IMR-90 (cell line): ENCODE results near the gene MLH3. TPM values are rescaled to one million over a fixed set of nuclear protein-coding genes. Genes with fewer than 3 reads are reported as not detected.

Experiments used
- ATAC-seq: fragments of 200-7000 bp; cut with Tn5 transposase; 2 replicates; pipeline ENCODE4 v1.9.1; 2020; ENCODE audit warnings: low read depth, mild to moderate bottlenecking, moderate library complexity
- BruUV-seq: library from RNA; stranded (reverse); fragments of 400-500 nt; replicated peaks from 2 replicates; lab custom pipeline; 2021; lab: Mats Ljungman, UMichigan
- CTCF ChIA-PET: fragments of 300-600 bp; formaldehyde crosslinking; extraction: SDS; loops from one replicate; lab custom pipeline; 2021; ENCODE audit warnings: antibody characterized with exemption; lab: Yijun Ruan, JAX
- POLR2A ChIA-PET: fragments of 300-600 bp; sonication (Branson Sonifier 250); formaldehyde crosslinking; loops from one replicate; lab custom pipeline; 2022; ENCODE audit warnings: antibody characterized with exemption; ENCODE audit not compliant: unreplicated experiment; lab: Charles Lee
- DNase-seq: peaks from one replicate; pipeline ENCODE4 v3.0.0; 2013
- H2AFZ ChIP-seq: replicated peaks from 2 replicates; pipeline ENCODE3; 2013; ENCODE audit warnings: low read length, mild to moderate bottlenecking; ENCODE audit not compliant: poor library complexity
- H2AK5ac ChIP-seq: 2 replicates; pipeline ENCODE4 v1.6.1; 2013; ENCODE audit warnings: low read depth, low read length, inconsistent platforms
- H2AK9ac ChIP-seq: replicated peaks from 2 replicates; pipeline ENCODE3; 2013; ENCODE audit warnings: mild to moderate bottlenecking, low read depth, low read length, moderate library complexity; ENCODE audit not compliant: poor library complexity
- H2BK120ac ChIP-seq: 2 replicates; pipeline ENCODE4 v1.6.1; 2013; ENCODE audit warnings: low read depth, low read length, inconsistent platforms
- H2BK15ac ChIP-seq: 3 replicates; pipeline ENCODE4 v1.6.1; 2013; ENCODE audit warnings: low read depth, low read length, inconsistent platforms
- H2BK20ac ChIP-seq: 2 replicates; pipeline ENCODE4 v1.6.1; 2013; ENCODE audit warnings: low read depth, mild to moderate bottlenecking, inconsistent platforms, low read length, moderate library complexity
- H2BK5ac ChIP-seq: 2 replicates; pipeline ENCODE4 v1.6.1; 2013; ENCODE audit warnings: mild to moderate bottlenecking, low read depth, low read length, inconsistent platforms; ENCODE audit not compliant: poor library complexity, severe bottlenecking
- H3K14ac ChIP-seq: replicated peaks from 2 replicates; pipeline ENCODE4 v1.6.1; 2013; ENCODE audit warnings: low read depth, low read length, inconsistent platforms
- H3K18ac ChIP-seq: 2 replicates; pipeline ENCODE4 v1.6.1; 2013; ENCODE audit warnings: low read depth, low read length, control low read depth
- H3K23ac ChIP-seq: 2 replicates; pipeline ENCODE4 v1.6.1; 2013; ENCODE audit warnings: low read depth, low read length, inconsistent platforms
- H3K27ac ChIP-seq: 2 replicates; pipeline ENCODE4 v1.5.1; 2013; ENCODE audit warnings: mild to moderate bottlenecking, control low read depth, low read length; ENCODE audit not compliant: insufficient read depth
- H3K27me3 ChIP-seq: 2 replicates; pipeline ENCODE4 v1.6.1; 2013; ENCODE audit warnings: low read length; ENCODE audit not compliant: control insufficient read depth, insufficient read depth
- H3K36me3 ChIP-seq: 2 replicates; pipeline ENCODE4 v1.6.1; 2013; ENCODE audit warnings: low read length, mixed read lengths; ENCODE audit not compliant: control insufficient read depth, insufficient read depth
- H3K4ac ChIP-seq: 2 replicates; pipeline ENCODE4 v1.6.1; 2013; ENCODE audit warnings: low read depth, low read length, inconsistent platforms
- H3K4me1 ChIP-seq: 2 replicates; pipeline ENCODE4 v1.6.1; 2013; ENCODE audit warnings: low read length, mixed read lengths; ENCODE audit not compliant: control insufficient read depth, insufficient read depth
- H3K4me2 ChIP-seq: 2 replicates; pipeline ENCODE4 v1.6.1; 2013; ENCODE audit warnings: low read depth, mild to moderate bottlenecking, control low read depth, low read length, moderate library complexity
- H3K4me3 ChIP-seq: 2 replicates; pipeline ENCODE4 v1.5.1; 2013; ENCODE audit warnings: low read depth, mild to moderate bottlenecking, control low read depth, low read length, moderate library complexity; ENCODE audit not compliant: insufficient read depth
- H3K56ac ChIP-seq: 2 replicates; pipeline ENCODE4 v1.6.1; 2013; ENCODE audit warnings: low read length, inconsistent platforms; ENCODE audit not compliant: insufficient read depth; ENCODE audit errors: extremely low read depth
- H3K79me1 ChIP-seq, 2 experiments: 2 replicates each; pipeline ENCODE4 v1.6.1; 2013; ENCODE audit warnings: low read length in 2 of 2, inconsistent platforms in 1 of 2, low read depth in 1 of 2
- H3K9ac ChIP-seq: 2 replicates; pipeline ENCODE4 v1.6.1; 2013; ENCODE audit warnings: low read depth, low read length, control low read depth
- H3K9me1 ChIP-seq: 2 replicates; pipeline ENCODE4 v1.6.1; 2013; ENCODE audit warnings: low read length, inconsistent platforms; ENCODE audit not compliant: insufficient read depth
- H3K9me3 ChIP-seq: 2 replicates; pipeline ENCODE4 v1.6.1; 2013; ENCODE audit warnings: low read length; ENCODE audit not compliant: control insufficient read depth, insufficient read depth
- H4K20me1 ChIP-seq: 2 replicates; pipeline ENCODE4 v1.6.1; 2013; ENCODE audit warnings: low read length, inconsistent platforms; ENCODE audit not compliant: insufficient read depth
- H4K5ac ChIP-seq: 2 replicates; pipeline ENCODE4 v1.6.1; 2013; ENCODE audit warnings: mild to moderate bottlenecking, low read depth, low read length, control low read depth
- H4K8ac ChIP-seq, 2 experiments: 2 replicates each; pipeline ENCODE4 v1.6.1; 2013; ENCODE audit warnings: low read depth in 2 of 2, low read length in 2 of 2, control low read depth in 1 of 2, inconsistent platforms in 1 of 2
- H4K91ac ChIP-seq: 2 replicates; pipeline ENCODE4 v1.6.1; 2013; ENCODE audit warnings: low read depth, low read length, inconsistent platforms; ENCODE audit not compliant: insufficient read depth
- CEBPB ChIP-seq: IDR thresholded peaks from 2 replicates; pipeline ENCODE4 v1.6.1; 2012; ENCODE audit warnings: low read depth, low read length, improper control_type of control experiment
- SMC3 ChIP-seq: fragments of 150-350 bp; IDR thresholded peaks from 2 replicates; pipeline ENCODE4 v1.6.1; 2016; ENCODE audit warnings: low read depth, mild to moderate bottlenecking, antibody characterized with exemption, low read length, moderate library complexity
- WGBS, 2 experiments: methylation state at CpG; one replicate each; pipeline versions ENCODE4 v1.1.5 to v1.1.7; 2013; ENCODE audit warnings: missing lambda C conversion rate in 2 of 2; ENCODE audit not compliant: insufficient read length in 1 of 2; ENCODE audit errors: extremely low coverage in 2 of 2; 5-methylcytosine and 5-hydroxymethylcytosine counted together
- dilution Hi-C: fragments of 300-500 bp; cut with HindIII; formaldehyde crosslinking; loops from one replicate; pipeline ENCODE4 v1.14.3; 2018; ENCODE audit warnings: low sequenced_read_pairs; ENCODE audit not compliant: unreplicated experiment
- in situ Hi-C: fragments of 300-500 bp; cut with MboI; formaldehyde crosslinking; loops from 3 replicates; pipeline ENCODE4 v1.14.3; 2019; ENCODE audit warnings: low sequenced_read_pairs, inconsistent platforms, mixed read lengths
- intact Hi-C: fragments of 100-400 bp; cut with micrococcal nuclease; formaldehyde crosslinking; loops from 2 replicates; pipeline ENCODE4 v1.10.0; 2022
- polyA plus RNA-seq, 3 experiments: library from polyadenylated mRNA; depleted of rRNA; stranded (reverse); fragments of >200 nt; gene quantifications; 2 replicates each; pipeline ENCODE4 v1.2.3, GENCODE V29; 2012; ENCODE audit warnings: low replicate concordance in 1 of 3
- total RNA-seq: library from RNA; depleted of rRNA; stranded (reverse); fragments of >200 nt; gene quantifications from 2 replicates; pipeline ENCODE4 v1.2.3, GENCODE V29; 2012

Gene MLH3
- total and polyA plus RNA-seq, 2 of the 4 experiments (the other 2 are of a cell fraction), result 5.6 to 14.7 TPM

DNA sequence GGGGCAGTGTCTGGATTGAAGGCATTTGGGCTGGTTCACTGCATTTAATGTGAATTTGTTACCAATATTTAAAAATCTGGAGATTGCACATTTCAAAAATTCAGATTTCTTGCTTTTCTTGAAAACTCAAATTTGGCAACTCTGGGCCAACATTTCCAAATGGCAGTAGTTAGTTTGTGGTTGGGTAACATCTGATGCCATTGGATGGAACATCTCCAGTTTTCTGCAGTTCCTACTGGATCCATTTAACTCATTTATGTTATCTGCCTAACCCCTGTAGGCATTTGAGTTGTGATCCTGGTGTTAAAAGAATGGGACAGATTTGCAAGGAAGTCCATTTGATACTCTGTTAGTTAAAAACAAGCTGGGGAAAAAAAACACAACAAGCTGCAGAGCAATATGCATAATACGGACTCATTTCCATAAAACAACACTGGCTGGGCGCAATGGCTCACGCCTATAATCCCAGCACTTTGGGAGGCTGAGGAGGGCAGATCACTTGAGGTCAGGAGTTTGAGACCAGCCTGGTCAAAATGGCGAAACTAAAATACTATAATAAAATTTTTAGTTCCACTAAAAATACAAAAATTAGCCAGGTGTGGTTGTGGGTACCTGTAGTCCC lies 40.7 kb downstream of the MLH3 start:
- CTCF ChIA-PET, result no interaction called here
- DNase-seq, result no peak
- peak overlapping the region; percentile 69 for H2BK5ac ChIP-seq
- H3K18ac ChIP-seq, result no peak overlapping the region
- intact Hi-C loops (no loop called here), in situ Hi-C loops (no loop called here), dilution Hi-C loops (no loop called here)
- H3K4ac ChIP-seq, result no peak overlapping the region
- no TSS peak for BruUV-seq
- no peak overlapping the region for H3K9ac ChIP-seq
- H3K27ac ChIP-seq, result no peak overlapping the region
- POLR2A ChIA-PET, result no interaction called here
- ATAC-seq, result no peak
- no peak overlapping the region for H3K56ac ChIP-seq
- no CpG with 5 or more reads among the region's 4 CpGs for WGBS, 2 experiments
- no peak overlapping the region for H2BK20ac ChIP-seq
- TF ChIP-seq CEBPB (0 out of 2 replicates have a peak, but pooled peaks have one; percentile 4), SMC3 (no peak)
- no peak overlapping the region for H2AK5ac ChIP-seq
- peaks cover 6% of the 10 kb centered on the region for H3K9me1 ChIP-seq
- no peaks in the 10 kb centered on the region for H3K9me3 ChIP-seq
- no peak overlapping the region for H2AK9ac ChIP-seq
- peaks cover 3% of the 10 kb centered on the region; the same call in 1 of the 2 replicates for H3K4me1 ChIP-seq
- H3K14ac ChIP-seq, result no peak overlapping the region
- no peak overlapping the region for H3K4me3 ChIP-seq
- peaks cover 17 to 29% of the 10 kb centered on the region in 2 experiments; a peak in 3 of 4 replicates for H3K79me1 ChIP-seq
- H3K4me2 ChIP-seq, result no peak overlapping the region
- no peak overlapping the region for H3K23ac ChIP-seq
- H3K27me3 ChIP-seq, result no peaks in the 10 kb centered on the region
- H2BK15ac ChIP-seq, result no peak overlapping the region
- H3K36me3 ChIP-seq, result peaks cover 34% of the 10 kb centered on the region
- H4K91ac ChIP-seq, result no peak overlapping the region
- H4K5ac ChIP-seq, result no peak overlapping the region
- H2AFZ ChIP-seq, result no peak overlapping the region
- H4K20me1 ChIP-seq, result no peaks in the 10 kb centered on the region
- no peak overlapping the region for H4K8ac ChIP-seq
- H2BK120ac ChIP-seq, result no peak overlapping the region
